GM23338 (cell line): ENCODE measurements around the gene CHRM5. TPM values are rescaled to one million over a fixed set of nuclear protein-coding genes. Genes with fewer than 3 reads are reported as not detected.

Source experiments
- ATAC-seq: fragments of 200-7000 bp; cut with Tn5 transposase; 3 replicates; pipeline ENCODE4 v1.9.1; 2020
- DNase-seq: peaks from one replicate; pipeline ENCODE4 v3.0.0-alpha.2; 2015; ENCODE audit warnings: low spot score
- H2AFZ ChIP-seq: fragments of 200-600 bp; sonication (generic); 2 replicates; pipeline ENCODE4 v1.8.0; 2016; ENCODE audit warnings: antibody characterized with exemption, mild to moderate bottlenecking, moderate library complexity
- H3F3A ChIP-seq: fragments of 200-600 bp; sonication (generic); replicated peaks from 2 replicates; pipeline ENCODE4 v1.8.0; 2017; ENCODE audit warnings: antibody characterized with exemption, mixed run types, low read depth
- H3K27ac ChIP-seq: fragments of 200-600 bp; sonication (generic); 2 replicates; pipeline ENCODE4 v1.6.1; 2016; ENCODE audit warnings: low read depth
- H3K27me3 ChIP-seq: fragments of 200-600 bp; sonication (generic); 2 replicates; pipeline ENCODE4 v1.8.0; 2016; ENCODE audit warnings: mild to moderate bottlenecking, mixed run types, moderate library complexity; ENCODE audit not compliant: insufficient read depth
- H3K36me3 ChIP-seq: fragments of 200-600 bp; sonication (generic); 2 replicates; pipeline ENCODE4 v1.8.0; 2016; ENCODE audit warnings: mild to moderate bottlenecking; ENCODE audit not compliant: insufficient read depth
- H3K4me1 ChIP-seq: fragments of 200-600 bp; sonication (generic); 2 replicates; pipeline ENCODE4 v1.8.0; 2016; ENCODE audit warnings: mild to moderate bottlenecking, moderate library complexity; ENCODE audit not compliant: insufficient read depth
- H3K4me2 ChIP-seq: fragments of 200-600 bp; sonication (generic); 2 replicates; pipeline ENCODE4 v1.7.1; 2017; ENCODE audit warnings: mixed run types
- H3K4me3 ChIP-seq: fragments of 200-600 bp; sonication (generic); 2 replicates; pipeline ENCODE4 v1.6.1; 2016; ENCODE audit warnings: mixed run types
- H3K79me2 ChIP-seq: fragments of 200-600 bp; sonication (generic); replicated peaks from 2 replicates; pipeline ENCODE4 v1.8.0; 2017; ENCODE audit warnings: mild to moderate bottlenecking; ENCODE audit not compliant: insufficient read depth
- H3K9me2 ChIP-seq: fragments of 200-600 bp; sonication (generic); 2 replicates; pipeline ENCODE4 v1.8.0; 2017; ENCODE audit not compliant: insufficient read depth
- H4K20me1 ChIP-seq: fragments of 200-600 bp; sonication (generic); replicated peaks from 2 replicates; pipeline ENCODE4 v1.8.0; 2017; ENCODE audit warnings: mild to moderate bottlenecking; ENCODE audit not compliant: insufficient read depth
- H3K27ac Mint-ChIP-seq: 2 replicates; pipeline ENCODE4 v1.8.0; 2020; ENCODE audit warnings: inconsistent platforms, mild to moderate bottlenecking, moderate library complexity, mixed read lengths
- H3K27me3 Mint-ChIP-seq: 3 replicates; pipeline ENCODE4 v1.8.0; 2022; ENCODE audit warnings: low read depth, mild to moderate bottlenecking, moderate library complexity, mixed read lengths, inconsistent platforms; ENCODE audit not compliant: insufficient read depth, poor library complexity
- H3K36me3 Mint-ChIP-seq: 3 replicates; pipeline ENCODE4 v1.8.0; 2021; ENCODE audit warnings: low read depth, mild to moderate bottlenecking, inconsistent platforms, moderate library complexity, mixed read lengths
- H3K4me1 Mint-ChIP-seq: 3 replicates; pipeline ENCODE4 v1.8.0; 2020; ENCODE audit warnings: mild to moderate bottlenecking, inconsistent platforms, mixed read lengths
- H3K4me3 Mint-ChIP-seq: 3 replicates; pipeline ENCODE4 v1.8.0; 2021; ENCODE audit warnings: moderate library complexity, mild to moderate bottlenecking, inconsistent platforms, mixed read lengths
- H3K9me3 Mint-ChIP-seq: 3 replicates; pipeline ENCODE4 v1.8.0; 2020; ENCODE audit warnings: moderate library complexity, mild to moderate bottlenecking, inconsistent platforms, mixed read lengths
- CREB1 ChIP-seq: fragments of 250-450 bp; sonication (Bioruptor Pico); IDR thresholded peaks from 2 replicates; pipeline ENCODE4 v1.5.0; 2020; ENCODE audit warnings: low read depth, mild to moderate bottlenecking, moderate library complexity
- CTCF ChIP-seq, 2 experiments: fragments of 200-600 bp in 1 of 2; sonication (generic) in 1 of 2; conservative IDR thresholded peaks; 2 replicates each; pipeline versions ENCODE4 v1.5.1 to v1.6.1; 2016 to 2017; ENCODE audit warnings: antibody characterized with exemption in 2 of 2, low read depth in 2 of 2, mild to moderate bottlenecking in 2 of 2, moderate library complexity in 1 of 2
- EZH2 ChIP-seq: fragments of 200-600 bp; sonication (generic); IDR thresholded peaks from one replicate; pipeline ENCODE4 v1.8.0; 2017; ENCODE audit warnings: antibody characterized with exemption, mild to moderate bottlenecking, low read depth; ENCODE audit not compliant: unreplicated experiment
- EZH2phosphoT487 ChIP-seq: fragments of 200-600 bp; sonication (generic); IDR thresholded peaks from one replicate; pipeline ENCODE4 v1.8.1; 2018; ENCODE audit warnings: antibody characterized with exemption; ENCODE audit not compliant: unreplicated experiment
- JUNB ChIP-seq: IDR thresholded peaks from one replicate; pipeline ENCODE4 v1.6.1; 2016; ENCODE audit warnings: antibody characterized with exemption; ENCODE audit not compliant: unreplicated experiment
- NANOG ChIP-seq: IDR thresholded peaks from 2 replicates; pipeline ENCODE4 v1.6.1; 2016; ENCODE audit warnings: antibody characterized with exemption, borderline replicate concordance
- POLR2AphosphoS5 ChIP-seq: IDR thresholded peaks from 2 replicates; pipeline ENCODE4 v1.6.1; 2016; ENCODE audit warnings: antibody characterized with exemption, low read depth
- REST ChIP-seq: IDR thresholded peaks from one replicate; pipeline ENCODE4 v1.6.1; 2018; ENCODE audit warnings: antibody characterized with exemption; ENCODE audit not compliant: unreplicated experiment
- STAT1 ChIP-seq: IDR thresholded peaks from one replicate; pipeline ENCODE4 v1.6.1; 2016; ENCODE audit warnings: antibody characterized with exemption; ENCODE audit not compliant: unreplicated experiment
- ZNF114 ChIP-seq: fragments of 250-450 bp; sonication (Bioruptor Pico); IDR thresholded peaks from 2 replicates; pipeline ENCODE4 v1.5.0; 2020; ENCODE audit warnings: mild to moderate bottlenecking, moderate library complexity
- ZNF331 ChIP-seq: fragments of 250-450 bp; sonication (Bioruptor Pico); IDR thresholded peaks from 2 replicates; pipeline ENCODE4 v1.5.0; 2020; ENCODE audit warnings: low read depth, mild to moderate bottlenecking, moderate library complexity
- ZNF462 ChIP-seq: fragments of 250-450 bp; sonication (Bioruptor Pico); IDR thresholded peaks from 2 replicates; pipeline ENCODE4 v1.5.0; 2020; ENCODE audit warnings: mild to moderate bottlenecking, moderate library complexity
- polyA plus RNA-seq: library from polyadenylated mRNA; unstranded; fragments of >200 nt; fragmentation: Nextera tagmentation; extraction: Ambion mirVana; gene quantifications from 2 replicates; pipeline ENCODE4 v1.2.1, GENCODE V29; 2016
- total RNA-seq: library from RNA; depleted of rRNA; stranded (reverse); fragments of >200 nt; shearing (Covaris generic); gene quantifications from 2 replicates; pipeline ENCODE4 v1.2.3, GENCODE V29; 2014
- TF ChIP-seq, protein P1 (sequence below): IDR thresholded peaks from 2 replicates; pipeline ENCODE4 v1.6.1; 2016; ENCODE audit warnings: antibody characterized with exemption

The CHRM5 gene
- total and polyA plus RNA-seq, 2 experiments from 2014 or later: not detected

- Histone ChIP-seq H3K27me3 (no peaks in the 10 kb centered on the region), H4K20me1 (no peaks in the 10 kb centered on the region), H3K4me1 (no peaks in the 10 kb centered on the region), H3F3A (no peaks in the 10 kb centered on the region), H3K4me3 (no peak overlapping the region), H3K9me2 (no peaks in the 10 kb centered on the region), H3K4me2 (no peak overlapping the region), H3K36me3 (no peaks in the 10 kb centered on the region), H3K79me2 (no peaks in the 10 kb centered on the region), H3K27ac (no peak overlapping the region), H2AFZ (no peak overlapping the region)
- H3K9me3 Mint-ChIP-seq: no peaks in the 10 kb centered on the region
- H3K27me3 Mint-ChIP-seq: no peaks in the 10 kb centered on the region
- DNase-seq (no peak), ATAC-seq (no peak)
- no peaks in the 10 kb centered on the region for H3K4me1 Mint-ChIP-seq
- TF ChIP-seq ZNF331 (no peak), CTCF (conservative IDR thresholded peaks at IDR 0.05; ENCODE audit: low read depth in 2 of 2) (no peak), STAT1 (no peak), JUNB (no peak), ZNF462 (CRISPR knock-in tag) (no peak), POLR2AphosphoS5 (no peak), REST (no peak), ZNF114 (CRISPR knock-in tag) (no peak), EZH2 (no peak), NANOG (no peak), CREB1 (CRISPR knock-in tag) (no peak), EZH2phosphoT487 (no peak)
- TF ChIP-seq, protein P1, sequence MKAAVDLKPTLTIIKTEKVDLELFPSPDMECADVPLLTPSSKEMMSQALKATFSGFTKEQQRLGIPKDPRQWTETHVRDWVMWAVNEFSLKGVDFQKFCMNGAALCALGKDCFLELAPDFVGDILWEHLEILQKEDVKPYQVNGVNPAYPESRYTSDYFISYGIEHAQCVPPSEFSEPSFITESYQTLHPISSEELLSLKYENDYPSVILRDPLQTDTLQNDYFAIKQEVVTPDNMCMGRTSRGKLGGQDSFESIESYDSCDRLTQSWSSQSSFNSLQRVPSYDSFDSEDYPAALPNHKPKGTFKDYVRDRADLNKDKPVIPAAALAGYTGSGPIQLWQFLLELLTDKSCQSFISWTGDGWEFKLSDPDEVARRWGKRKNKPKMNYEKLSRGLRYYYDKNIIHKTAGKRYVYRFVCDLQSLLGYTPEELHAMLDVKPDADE: no peak
- no peak overlapping the region for H3K4me3 Mint-ChIP-seq
- no peak overlapping the region for H3K27ac Mint-ChIP-seq
- no peaks in the 10 kb centered on the region for H3K36me3 Mint-ChIP-seq
These were observed 97.0 kb downstream of the CHRM5 start for GRCh38 chr15:34065261-34065660.
